Mesenchymal stem cell (in vitro differentiated cells and primary cell): Measurements from ENCODE around the gene ABCC1.
A peak's percentile ranks its signal among the peaks of the same experiment; 100 is the strongest.

Experiments used
- DNase-seq: peaks from one replicate; pipeline ENCODE4 v3.0.0-alpha.2; 2013
- H2AFZ ChIP-seq: one replicate; pipeline ENCODE4 v1.6.1; 2013; ENCODE audit warnings: low read depth, mild to moderate bottlenecking, control low read depth, inconsistent platforms, low read length, moderate library complexity
- H2AK5ac ChIP-seq: 2 replicates; pipeline ENCODE4 v1.6.1; 2013; ENCODE audit warnings: low read length, moderate library complexity, mild to moderate bottlenecking, inconsistent platforms; ENCODE audit not compliant: severe bottlenecking
- H2BK120ac ChIP-seq: one replicate; pipeline ENCODE4 v1.6.1; 2013; ENCODE audit warnings: low read depth, mild to moderate bottlenecking, inconsistent platforms, low read length, moderate library complexity
- H2BK12ac ChIP-seq, 2 experiments: one replicate each; pipeline ENCODE4 v1.6.1; 2013; ENCODE audit warnings: inconsistent platforms in 2 of 2, low read length in 2 of 2, mild to moderate bottlenecking in 2 of 2, moderate library complexity in 2 of 2, control low read depth in 1 of 2
- H2BK15ac ChIP-seq: one replicate; pipeline ENCODE4 v1.6.1; 2013; ENCODE audit warnings: mild to moderate bottlenecking, low read depth, inconsistent platforms; ENCODE audit not compliant: poor library complexity, severe bottlenecking
- H2BK5ac ChIP-seq: 2 replicates; pipeline ENCODE4 v1.6.1; 2013; ENCODE audit warnings: low read depth, mild to moderate bottlenecking, low read length, control low read depth, inconsistent platforms; ENCODE audit not compliant: poor library complexity, severe bottlenecking
- H3K14ac ChIP-seq, 2 experiments: one replicate each; pipeline ENCODE4 v1.6.1; 2013; ENCODE audit warnings: inconsistent platforms in 2 of 2, low read length in 2 of 2, control low read depth in 1 of 2, mild to moderate bottlenecking in 1 of 2, moderate library complexity in 1 of 2
- H3K18ac ChIP-seq, 2 experiments: one replicate each; pipeline ENCODE4 v1.6.1; 2013; ENCODE audit warnings: inconsistent platforms in 2 of 2, low read length in 2 of 2, control low read depth in 1 of 2, low read depth in 1 of 2, mild to moderate bottlenecking in 1 of 2
- H3K23ac ChIP-seq, 2 experiments: one replicate each; pipeline ENCODE4 v1.6.1; 2013; ENCODE audit warnings: inconsistent platforms in 2 of 2, low read length in 2 of 2, mild to moderate bottlenecking in 2 of 2, moderate library complexity in 2 of 2, control low read depth in 1 of 2
- H3K27ac ChIP-seq: 2 replicates; pipeline ENCODE4 v1.5.1; 2013; ENCODE audit warnings: mild to moderate bottlenecking, moderate library complexity, low read length, control low read depth, inconsistent platforms; ENCODE audit not compliant: poor library complexity, severe bottlenecking
- H3K27me3 ChIP-seq, 2 experiments: 2 replicates each; pipeline versions ENCODE4 v1.6.1 to v1.7.0; 2013; ENCODE audit warnings: low read length in 2 of 2, mild to moderate bottlenecking in 2 of 2, moderate library complexity in 2 of 2, control low read depth in 1 of 2, inconsistent platforms in 1 of 2; ENCODE audit not compliant: control insufficient read depth in 1 of 2, insufficient read depth in 1 of 2
- H3K36me3 ChIP-seq, 2 experiments: 2 replicates each; pipeline versions ENCODE4 v1.6.1 to v1.7.0; 2013; ENCODE audit warnings: low read length in 2 of 2, control low read depth in 1 of 2, inconsistent platforms in 1 of 2, low read depth in 1 of 2, mild to moderate bottlenecking in 1 of 2; ENCODE audit not compliant: insufficient read depth in 2 of 2, control insufficient read depth in 1 of 2
- H3K4ac ChIP-seq, 2 experiments: one replicate each; pipeline ENCODE4 v1.6.1; 2013; ENCODE audit warnings: inconsistent platforms in 2 of 2, low read length in 2 of 2, mild to moderate bottlenecking in 2 of 2, moderate library complexity in 2 of 2, control low read depth in 1 of 2, low read depth in 1 of 2
- H3K4me1 ChIP-seq: 2 replicates; pipeline ENCODE4 v1.6.1; 2013; ENCODE audit warnings: low read depth, low read length, control low read depth; ENCODE audit not compliant: control insufficient read depth, insufficient read depth
- H3K4me2 ChIP-seq: 2 replicates; pipeline ENCODE4 v1.6.1; 2013; ENCODE audit warnings: low read length, mild to moderate bottlenecking, inconsistent platforms; ENCODE audit not compliant: poor library complexity, severe bottlenecking
- H3K4me3 ChIP-seq, 2 experiments: 2 replicates each; pipeline versions ENCODE4 v1.5.1 to v1.7.0; 2013; ENCODE audit warnings: low read length in 2 of 2, mild to moderate bottlenecking in 2 of 2, control low read depth in 1 of 2, low read depth in 1 of 2; ENCODE audit not compliant: insufficient read depth in 1 of 2
- H3K79me1 ChIP-seq: replicated peaks from 2 replicates; pipeline ENCODE4 v1.6.1; 2013; ENCODE audit warnings: mild to moderate bottlenecking, control low read depth, low read length, inconsistent platforms; ENCODE audit not compliant: poor library complexity, severe bottlenecking
- H3K9ac ChIP-seq: 2 replicates; pipeline ENCODE4 v1.7.0; 2013; ENCODE audit warnings: mild to moderate bottlenecking, low read length, moderate library complexity
- H3K9me3 ChIP-seq: 2 replicates; pipeline ENCODE4 v1.7.0; 2013; ENCODE audit warnings: mild to moderate bottlenecking, low read length; ENCODE audit not compliant: control insufficient read depth
- H4K8ac ChIP-seq: one replicate; pipeline ENCODE4 v1.6.1; 2013; ENCODE audit warnings: inconsistent platforms, mild to moderate bottlenecking, low read length, moderate library complexity
- H4K91ac ChIP-seq: one replicate; pipeline ENCODE4 v1.6.1; 2013; ENCODE audit warnings: mild to moderate bottlenecking, low read length, inconsistent platforms
- WGBS: methylation state at CpG from one replicate; pipeline ENCODE4 v1.1.7; 2013; ENCODE audit warnings: mixed read lengths; 5-methylcytosine and 5-hydroxymethylcytosine counted together

The ABCC1 gene

GRCh38 chr16:16015849-16016248 lies 66.4 kb downstream of the ABCC1 start:
- no peaks in the 10 kb centered on the region for H3K9me3 ChIP-seq
- WGBS: 94% methylated on average over 8 of the region's 8 CpGs
- H3K14ac ChIP-seq: no peak overlapping the region
- H2AK5ac ChIP-seq: no peak overlapping the region
- peak overlapping the region; percentile 40 for H2BK12ac ChIP-seq
- DNase-seq: no peak
- no peak overlapping the region for H3K27ac ChIP-seq
- H2BK120ac ChIP-seq: peak overlapping the region; percentile 69
- H3K27me3 ChIP-seq: no peaks in the 10 kb centered on the region
- no peak overlapping the region for H2AFZ ChIP-seq
- H2BK15ac ChIP-seq: no peak overlapping the region
- no peak overlapping the region for H2BK5ac ChIP-seq
- H3K18ac ChIP-seq: peak overlapping the region in 1 of 2 experiments; percentile 4
- no peak overlapping the region for H3K4me2 ChIP-seq
- peak overlapping the region; percentile 39 for H4K8ac ChIP-seq
- no peak overlapping the region for H3K9ac ChIP-seq
- H3K4me3 ChIP-seq: no peak overlapping the region
- H3K4me1 ChIP-seq: peaks cover 13% of the 10 kb centered on the region
- no peak overlapping the region for H4K91ac ChIP-seq
- no peak overlapping the region for H3K4ac ChIP-seq
- H3K79me1 ChIP-seq: peaks cover 10% of the 10 kb centered on the region
- H3K36me3 ChIP-seq: peaks cover 22 to 63% of the 10 kb centered on the region in 2 experiments
- no peak overlapping the region for H3K23ac ChIP-seq

- Histone ChIP-seq H2AFZ (no peak overlapping the region), H2BK12ac (peak overlapping the region; percentile 15 to 49)
Measured at GRCh38 chr16:16016388-16016964, 67.1 kb downstream of the ABCC1 start.

GRCh38 chr16:16017812-16018211 lies 68.4 kb downstream of the ABCC1 start:
- no peak for DNase-seq

More at GRCh38 chr16:16016388-16016964, 67.1 kb downstream of the ABCC1 start:
- H3K4me1 ChIP-seq: peaks cover 14% of the 10 kb centered on the region
- no peak overlapping the region for H3K4me2 ChIP-seq
- no peak overlapping the region for H3K23ac ChIP-seq
- peak overlapping the region in 1 of 2 experiments; percentile 11 for H3K18ac ChIP-seq
- H3K4ac ChIP-seq: no peak overlapping the region
- no peaks in the 10 kb centered on the region for H3K9me3 ChIP-seq
- peak overlapping the region; percentile 74 for H4K91ac ChIP-seq
- H2BK5ac ChIP-seq: no peak overlapping the region
- DNase-seq: no peak
- H3K27me3 ChIP-seq: no peaks in the 10 kb centered on the region
- no peak overlapping the region for H4K8ac ChIP-seq
- peak overlapping the region; percentile 44 for H2BK15ac ChIP-seq
- H3K14ac ChIP-seq: no peak overlapping the region
- H3K36me3 ChIP-seq: peaks cover 22 to 66% of the 10 kb centered on the region in 2 experiments
- H3K9ac ChIP-seq: no peak overlapping the region
- WGBS: 100% methylated on average over 4 of the region's 11 CpGs
- peak overlapping the region; percentile 6 for H2AK5ac ChIP-seq
- no peak overlapping the region for H3K4me3 ChIP-seq
- H3K79me1 ChIP-seq: peaks cover 8% of the 10 kb centered on the region
- H2BK120ac ChIP-seq: no peak overlapping the region
- H3K27ac ChIP-seq: no peak overlapping the region

GRCh38 chr16:16018705-16019104 lies 69.3 kb downstream of the ABCC1 start:
- Histone ChIP-seq H2BK5ac (no peak overlapping the region), H3K27ac (no peak overlapping the region), H3K23ac (no peak overlapping the region), H3K9me3 (no peaks in the 10 kb centered on the region), H3K4me2 (no peak overlapping the region), H4K91ac (peak overlapping the region; percentile 14), H3K4me1 (peaks cover 29% of the 10 kb centered on the region), H3K79me1 (peaks cover 10% of the 10 kb centered on the region), H3K9ac (no peak overlapping the region), H2AK5ac (no peak overlapping the region), H3K36me3 (peaks cover 18 to 58% of the 10 kb centered on the region in 2 experiments), H3K4ac (no peak overlapping the region), H2BK12ac (no peak overlapping the region), H4K8ac (no peak overlapping the region), H3K18ac (no peak overlapping the region), H3K4me3 (no peak overlapping the region), H2BK15ac (peak overlapping the region; percentile 15), H3K27me3 (no peaks in the 10 kb centered on the region), H2BK120ac (no peak overlapping the region), H2AFZ (no peak overlapping the region), H3K14ac (no peak overlapping the region)
- peak; percentile 76 for DNase-seq
- WGBS: 72% methylated on average over 4 of the region's 4 CpGs

More at GRCh38 chr16:16017812-16018211, 68.4 kb downstream of the ABCC1 start:
- no peak overlapping the region for H2BK15ac ChIP-seq
- no peak overlapping the region for H2AFZ ChIP-seq
- H4K91ac ChIP-seq: peak overlapping the region; percentile 60
- H3K27ac ChIP-seq: no peak overlapping the region
- no peak overlapping the region for H2AK5ac ChIP-seq
- WGBS: 92% methylated on average over 3 of the region's 3 CpGs
- no peaks in the 10 kb centered on the region for H3K9me3 ChIP-seq
- H2BK120ac ChIP-seq: no peak overlapping the region
- H3K27me3 ChIP-seq: no peaks in the 10 kb centered on the region
- H3K18ac ChIP-seq: peak overlapping the region in 1 of 2 experiments; percentile 54
- peak overlapping the region in 1 of 2 experiments; percentile 31 for H3K4ac ChIP-seq
- H2BK5ac ChIP-seq: no peak overlapping the region
- H3K14ac ChIP-seq: no peak overlapping the region
- H3K4me1 ChIP-seq: peaks cover 24% of the 10 kb centered on the region
- H3K9ac ChIP-seq: no peak overlapping the region
- H3K4me2 ChIP-seq: no peak overlapping the region
- H3K23ac ChIP-seq: no peak overlapping the region
- peaks cover 18 to 61% of the 10 kb centered on the region in 2 experiments for H3K36me3 ChIP-seq
- peaks cover 5% of the 10 kb centered on the region for H3K79me1 ChIP-seq
- H2BK12ac ChIP-seq: peak overlapping the region in 1 of 2 experiments; percentile 57
- H4K8ac ChIP-seq: peak overlapping the region; percentile 24
- no peak overlapping the region for H3K4me3 ChIP-seq
